NCI-H1092 (cell line): Measurements from ENCODE around the gene KCNJ6.
"Not testable (repeated sequence)": the region's sequence is repeated elsewhere in the genome, so short reads cannot be mapped to it uniquely, and the experiment has no call there.

Source experiments
- DNase-seq: peaks from one replicate; lab custom pipeline; 2025; lab: John Stamatoyannopoulos, UW

KCNJ6 gene

GRCh38 chr21:37601915-37602314, 314.3 kb downstream of the KCNJ6 start:
- DNase-seq = no peak

GRCh38 chr21:37601027-37601426, 315.2 kb downstream of the KCNJ6 start:
- DNase-seq = no peak

GRCh38 chr21:37595944-37596343, 320.3 kb downstream of the KCNJ6 start:
- no peak for DNase-seq

GRCh38 chr21:37594472-37594951, 321.7 kb downstream of the KCNJ6 start:
- no peak for DNase-seq

GRCh38 chr21:37593740-37594471, 322.4 kb downstream of the KCNJ6 start:
- DNase-seq = no peak

GRCh38 chr21:37593015-37593414, 323.2 kb downstream of the KCNJ6 start:
- DNase-seq = no peak

- DNase-seq = no peak
Observed at GRCh38 chr21:37592496-37592895, 323.8 kb downstream of the KCNJ6 start.

- not testable (repeated sequence) for DNase-seq
Observed at GRCh38 chr21:37591994-37592393, 324.3 kb downstream of the KCNJ6 start.

- not testable (repeated sequence) for DNase-seq
Observed at GRCh38 chr21:37590836-37591235, 325.4 kb downstream of the KCNJ6 start.

GRCh38 chr21:37588644-37589043, 327.6 kb downstream of the KCNJ6 start:
- DNase-seq = not testable (repeated sequence)

GRCh38 chr21:37587635-37588177, 328.6 kb downstream of the KCNJ6 start:
- no peak for DNase-seq

GRCh38 chr21:37587203-37587602, 329.1 kb downstream of the KCNJ6 start:
- DNase-seq = no peak

- DNase-seq = peak; percentile 7
Observed at GRCh38 chr21:37582590-37582989, 333.7 kb downstream of the KCNJ6 start.

- no peak for DNase-seq
Observed at GRCh38 chr21:37580666-37581065, 335.6 kb downstream of the KCNJ6 start.

GRCh38 chr21:37579356-37579755, 336.9 kb downstream of the KCNJ6 start:
- DNase-seq = no peak

- no peak for DNase-seq
Observed at GRCh38 chr21:37578471-37579126, 337.7 kb downstream of the KCNJ6 start.

GRCh38 chr21:37576929-37577328, 339.3 kb downstream of the KCNJ6 start:
- DNase-seq = not testable (repeated sequence)

- no peak for DNase-seq
Observed at GRCh38 chr21:37575580-37575979, 340.7 kb downstream of the KCNJ6 start.

GRCh38 chr21:37574751-37575150, 341.5 kb downstream of the KCNJ6 start:
- DNase-seq = no peak

- DNase-seq = no peak
Observed at GRCh38 chr21:37574316-37574715, 341.9 kb downstream of the KCNJ6 start.

GRCh38 chr21:37571442-37571841, 344.8 kb downstream of the KCNJ6 start:
- DNase-seq = no peak

GRCh38 chr21:37568916-37569315, 347.3 kb downstream of the KCNJ6 start:
- no peak for DNase-seq

GRCh38 chr21:37568415-37568814, 347.8 kb downstream of the KCNJ6 start:
- DNase-seq = no peak
